DMS153 treated with DMSO at 0.1 percent for 48 hours (cell line): ENCODE results near the gene MCM5.
"Not testable (repeated sequence)": the region's sequence is repeated elsewhere in the genome, so short reads cannot be mapped to it uniquely, and the experiment has no call there.

ENCODE experiments used
- DNase-seq: peaks from one replicate; lab custom pipeline; 2025; ENCODE audit not compliant: unreplicated experiment; lab: John Stamatoyannopoulos, UW

Gene MCM5

DNA sequence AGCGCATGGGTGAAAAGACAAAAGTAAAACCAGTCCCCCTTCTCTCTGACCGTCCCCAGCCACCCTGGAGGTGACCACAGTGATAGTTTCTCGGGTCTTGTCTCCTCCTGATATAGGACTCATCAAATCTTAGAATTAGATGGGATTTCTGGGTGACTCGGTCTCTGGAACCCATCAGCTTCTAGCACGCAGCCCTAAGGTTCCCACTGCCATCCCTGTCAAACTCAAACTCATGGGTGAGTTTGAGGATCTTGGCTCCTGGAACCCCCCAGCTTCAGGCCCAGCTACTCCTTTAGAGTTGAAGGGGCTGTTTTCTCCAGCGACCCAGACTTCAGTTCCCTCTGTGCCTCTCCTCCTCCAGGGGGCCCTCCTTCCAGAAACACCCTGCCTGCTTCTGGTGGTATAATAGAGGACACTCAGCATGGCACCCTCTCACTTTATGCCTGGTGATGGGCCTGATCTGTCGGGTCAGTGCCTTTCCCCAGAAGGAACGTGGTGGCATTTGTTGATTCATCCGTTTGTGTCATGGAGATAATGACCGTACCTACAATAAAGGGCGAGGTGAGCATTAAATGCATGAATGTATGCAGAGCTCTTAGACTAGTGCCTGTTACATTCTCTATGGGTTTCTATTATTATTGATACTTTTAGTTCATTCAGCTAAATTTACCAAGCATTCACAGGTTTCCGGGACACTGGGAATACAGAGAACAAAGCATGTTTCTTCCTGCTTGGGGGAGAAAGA lies 31.7 kb downstream of the MCM5 start:
- no peak for DNase-seq

DNA sequence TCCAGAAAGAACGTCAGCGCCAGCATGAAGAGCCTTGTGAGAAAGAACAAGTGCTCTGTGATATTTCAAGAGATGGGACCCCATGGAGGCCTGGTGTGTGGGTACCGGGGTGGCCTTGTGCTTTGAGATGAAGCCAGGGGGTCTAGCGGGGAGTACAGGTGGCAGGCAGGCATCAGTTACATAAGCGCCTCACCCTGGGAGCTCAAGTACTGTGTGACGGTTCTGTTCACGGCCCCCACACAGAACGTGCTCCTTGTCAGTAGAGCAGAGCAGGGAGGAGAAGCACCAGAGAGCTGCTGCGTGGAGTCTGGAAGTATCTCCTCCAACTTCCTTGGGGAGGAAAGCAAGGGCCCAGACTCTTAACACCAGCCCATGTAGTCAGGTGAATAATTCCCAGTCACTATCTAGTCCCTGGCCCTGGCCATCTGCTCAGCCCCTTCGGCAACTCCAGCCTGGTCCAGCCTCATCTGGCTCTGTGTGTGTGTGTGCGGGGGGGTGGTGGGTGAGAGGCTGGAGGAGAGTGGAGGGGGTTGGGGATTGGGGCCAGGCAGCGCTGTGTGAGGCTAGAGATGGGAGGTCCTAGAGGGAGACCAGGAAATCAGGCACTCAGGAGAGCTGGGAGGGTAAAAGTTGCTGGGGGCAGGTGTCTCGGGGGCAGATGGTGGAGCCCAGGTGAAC lies 32.4 kb downstream of the MCM5 start:
- DNase-seq, result no peak

DNA sequence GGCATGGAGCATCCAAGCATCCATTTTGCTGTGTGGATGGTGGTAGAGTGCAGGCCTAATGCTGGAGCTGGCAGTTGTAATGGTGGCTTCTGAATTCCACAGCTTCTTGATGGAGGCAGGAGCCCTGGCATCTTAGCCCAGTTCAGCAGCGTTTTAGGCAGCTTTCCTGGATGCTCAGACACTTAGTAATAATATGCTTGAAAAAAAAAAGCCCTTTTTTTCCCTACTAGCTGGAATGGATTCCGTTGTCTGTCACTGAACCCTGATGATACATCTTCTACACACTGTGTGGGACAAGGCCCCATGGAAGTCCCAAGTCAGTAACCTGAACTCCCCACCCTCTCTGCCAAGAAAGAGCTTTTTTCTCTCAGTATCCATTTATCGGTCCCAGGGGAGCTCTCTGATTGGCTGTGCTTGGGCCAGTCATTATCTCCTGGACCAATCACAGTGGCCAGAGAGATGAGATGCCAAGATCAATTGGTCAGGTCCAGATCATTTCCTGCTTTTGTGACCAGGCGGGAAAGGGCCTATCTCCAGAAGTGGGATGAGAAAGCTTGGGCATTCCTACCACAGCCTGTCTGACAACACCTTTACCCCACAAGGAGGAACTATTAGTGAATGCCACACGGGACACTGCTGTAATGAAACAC lies 34.2 kb downstream of the MCM5 start:
- no peak for DNase-seq

DNA sequence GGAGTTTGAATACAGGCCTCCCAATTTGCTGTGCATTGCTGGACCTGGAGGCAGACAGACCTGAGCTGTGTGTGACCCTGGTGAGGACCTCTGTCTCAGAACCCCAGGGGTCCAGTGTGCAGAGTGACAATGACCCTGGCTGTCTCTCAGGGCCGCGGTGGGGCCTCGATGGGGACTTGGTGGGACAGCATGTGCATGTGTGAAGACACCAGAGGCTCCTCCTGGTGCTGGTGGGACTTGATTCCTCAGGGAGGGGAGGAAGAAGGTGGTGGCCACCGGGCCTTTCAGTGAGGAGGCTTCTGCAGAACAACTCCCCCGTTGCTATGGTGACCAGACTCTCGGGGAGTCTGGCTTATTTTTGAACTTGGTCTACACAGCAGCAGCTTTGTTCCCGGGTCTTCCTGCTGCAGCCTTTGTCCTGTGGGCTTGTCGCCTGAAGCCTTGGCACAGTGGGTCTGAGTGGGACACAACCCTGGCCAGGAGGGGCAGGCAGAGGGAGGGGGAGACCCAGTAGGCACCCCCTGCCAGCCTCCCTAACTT lies 35.3 kb downstream of the MCM5 start:
- no peak for DNase-seq

DNA sequence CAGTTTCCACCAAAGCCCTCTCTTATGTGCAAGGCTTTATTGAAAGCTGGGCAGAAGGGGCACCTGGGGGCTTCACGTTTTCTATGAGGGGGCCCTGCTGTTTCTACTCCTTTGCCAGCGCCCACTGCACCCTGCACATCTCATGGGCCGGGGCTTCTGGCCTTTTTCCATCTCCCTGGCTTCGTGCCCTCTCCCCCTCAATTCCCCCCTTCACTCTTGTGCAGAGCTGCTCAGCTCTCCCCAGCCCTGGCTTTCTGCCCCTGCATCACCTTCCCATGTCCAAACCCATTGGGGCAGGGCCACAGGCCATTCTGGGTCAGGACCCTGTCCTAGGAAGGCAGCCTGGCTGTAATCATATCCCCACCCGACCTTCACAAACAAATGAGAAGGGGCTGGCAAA lies 36.5 kb downstream of the MCM5 start:
- no peak for DNase-seq

DNA sequence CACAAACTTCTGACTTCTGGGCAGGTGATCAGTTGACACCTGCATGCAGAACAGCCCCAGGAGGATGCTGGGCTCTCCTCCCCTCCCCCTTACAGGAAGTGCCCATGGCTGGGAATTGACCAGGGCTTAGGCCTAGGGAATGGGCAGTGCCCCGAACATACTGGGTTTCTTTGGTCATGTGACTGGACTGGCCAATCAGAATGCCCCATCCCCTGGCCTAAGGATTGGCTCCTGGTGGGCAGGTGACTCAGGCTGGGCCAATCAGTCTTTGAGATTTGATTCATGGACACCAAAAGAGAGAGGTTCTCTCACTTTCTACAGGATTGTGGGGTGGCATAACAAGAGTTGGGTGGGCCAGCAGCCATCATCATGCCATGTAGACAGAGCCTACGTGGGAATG lies 37.1 kb downstream of the MCM5 start:
- DNase-seq, result no peak

DNA sequence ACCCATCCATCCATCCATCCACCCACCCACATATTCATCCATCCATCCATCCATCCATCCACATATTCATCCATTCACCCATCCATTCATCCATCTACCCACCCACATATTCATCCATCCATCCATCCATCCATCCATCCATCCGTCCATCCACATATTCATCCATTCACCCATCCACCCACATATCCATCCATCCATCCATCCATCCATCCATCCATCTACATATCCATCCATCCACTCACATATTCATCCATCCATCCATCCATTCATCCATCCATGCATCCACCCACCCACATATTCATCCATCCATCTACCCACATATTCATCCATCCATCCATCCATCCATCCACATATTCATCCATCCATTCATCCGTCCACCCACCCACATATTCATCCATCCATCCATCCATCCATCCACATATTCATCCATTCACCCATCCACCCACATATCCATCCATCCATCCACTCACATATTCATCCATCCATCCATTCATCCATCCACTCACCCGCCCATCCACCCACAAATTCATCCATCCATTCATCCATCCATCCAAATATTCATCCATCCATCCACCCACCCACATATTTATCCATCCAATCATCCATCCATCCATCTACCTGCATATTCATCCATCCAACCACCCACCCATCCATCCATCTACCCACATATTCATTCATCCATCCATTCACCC lies 38.9 kb downstream of the MCM5 start:
- DNase-seq, result not testable (repeated sequence)

DNA sequence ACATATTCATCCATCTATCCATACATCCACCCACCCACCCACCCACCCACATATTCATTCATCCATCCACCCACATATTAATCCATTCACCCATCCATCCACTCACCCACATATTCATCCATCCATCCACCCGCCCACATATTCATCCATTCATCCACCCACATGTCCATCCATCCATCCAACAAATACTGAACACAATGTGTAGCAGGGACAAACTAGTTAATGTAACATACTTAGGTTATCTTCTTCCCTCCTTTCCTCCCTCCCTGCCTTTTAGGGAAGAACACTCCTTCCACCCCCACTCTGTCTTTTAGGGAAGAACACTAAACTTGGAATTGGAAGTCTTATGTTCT lies 39.4 kb downstream of the MCM5 start:
- DNase-seq, result no peak

DNA sequence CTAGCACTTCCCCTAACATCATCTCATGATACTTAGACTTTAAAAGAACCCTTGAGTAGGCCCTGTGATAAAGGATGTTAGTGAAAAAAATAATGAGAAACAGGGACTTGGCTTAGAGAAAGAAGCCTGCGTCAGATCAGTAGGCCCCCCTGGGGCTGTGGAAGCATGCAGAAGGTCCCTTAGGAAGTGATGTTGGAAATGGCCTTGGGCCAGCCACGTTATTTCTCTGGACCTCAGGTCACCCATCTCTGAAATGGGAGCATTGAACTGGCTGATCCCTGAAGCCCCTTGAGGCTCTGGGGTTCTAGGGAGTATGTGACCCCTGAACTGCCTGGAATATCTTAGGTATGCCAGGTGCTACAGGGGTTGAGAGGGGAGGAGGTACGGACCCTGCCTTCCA lies 40.2 kb downstream of the MCM5 start:
- no peak for DNase-seq

DNA sequence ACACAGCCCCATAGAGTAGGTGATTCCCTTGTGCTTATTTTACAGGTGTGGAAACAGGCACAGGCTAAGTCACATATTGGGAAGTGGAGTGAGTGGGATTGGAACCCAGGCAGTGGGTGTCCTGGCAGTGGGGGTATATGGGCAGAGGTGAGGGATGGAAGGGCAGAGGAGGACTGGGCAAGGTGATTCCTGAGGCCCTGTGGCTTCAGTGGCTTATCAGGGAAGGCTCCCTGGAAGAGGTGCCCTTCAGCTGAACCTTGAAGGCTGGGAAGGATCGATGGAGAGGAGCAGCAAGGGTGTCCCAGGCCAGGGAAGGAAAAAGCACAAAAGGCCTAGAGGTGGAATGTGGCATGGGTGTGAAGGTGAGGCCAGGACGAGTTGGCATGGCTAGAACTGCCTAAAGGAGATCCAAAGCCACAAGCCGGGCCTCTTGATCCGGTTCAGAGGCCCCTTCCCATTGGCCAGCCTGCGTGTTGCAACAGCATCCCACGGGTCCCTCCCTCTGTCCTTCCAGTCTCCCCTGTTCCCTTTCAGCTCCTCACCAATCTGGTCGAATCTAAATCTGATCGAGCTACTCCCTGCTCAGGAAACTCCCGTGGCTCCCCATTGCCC lies 41.7 kb downstream of the MCM5 start:
- DNase-seq, result no peak

DNA sequence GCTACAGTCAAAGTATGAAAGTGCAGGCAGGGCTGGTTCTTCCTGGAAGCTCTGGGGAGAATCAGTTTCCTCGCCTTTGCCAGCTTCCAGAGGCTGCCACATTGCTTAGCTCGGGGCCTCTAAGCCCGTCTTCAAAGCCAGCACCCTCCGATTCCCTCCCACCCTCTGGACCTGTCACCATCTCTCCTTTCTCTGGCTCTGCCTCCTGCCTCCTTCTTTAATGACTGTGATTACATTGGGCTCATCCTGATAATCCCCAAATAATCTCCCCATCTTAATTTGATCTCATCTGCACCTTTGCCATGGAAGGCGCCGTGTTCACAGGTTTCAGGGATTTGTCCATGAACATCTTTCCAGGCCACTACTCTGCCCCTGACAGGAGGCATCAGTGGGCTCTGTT lies 42.5 kb downstream of the MCM5 start:
- DNase-seq, result no peak

DNA sequence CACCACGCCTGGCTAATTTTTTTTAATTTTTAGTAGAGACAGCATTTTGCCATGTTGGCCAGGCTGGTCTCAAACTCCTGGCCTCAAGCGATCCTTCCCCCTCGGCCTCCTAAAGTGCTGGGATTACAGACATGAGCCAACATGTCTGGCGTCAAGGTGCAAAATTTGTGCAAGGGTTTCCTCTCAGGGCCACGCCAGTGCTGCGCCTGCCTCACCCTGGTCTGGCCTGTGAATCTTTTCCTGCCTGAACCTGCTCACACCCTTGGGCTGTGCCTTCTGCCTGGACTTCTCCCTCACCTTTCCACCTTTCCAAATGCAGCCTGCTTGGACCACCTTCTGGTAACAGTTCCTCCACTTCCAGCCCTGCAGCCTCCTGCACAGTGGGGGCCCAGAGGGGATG lies 43.4 kb downstream of the MCM5 start:
- DNase-seq, result no peak

DNA sequence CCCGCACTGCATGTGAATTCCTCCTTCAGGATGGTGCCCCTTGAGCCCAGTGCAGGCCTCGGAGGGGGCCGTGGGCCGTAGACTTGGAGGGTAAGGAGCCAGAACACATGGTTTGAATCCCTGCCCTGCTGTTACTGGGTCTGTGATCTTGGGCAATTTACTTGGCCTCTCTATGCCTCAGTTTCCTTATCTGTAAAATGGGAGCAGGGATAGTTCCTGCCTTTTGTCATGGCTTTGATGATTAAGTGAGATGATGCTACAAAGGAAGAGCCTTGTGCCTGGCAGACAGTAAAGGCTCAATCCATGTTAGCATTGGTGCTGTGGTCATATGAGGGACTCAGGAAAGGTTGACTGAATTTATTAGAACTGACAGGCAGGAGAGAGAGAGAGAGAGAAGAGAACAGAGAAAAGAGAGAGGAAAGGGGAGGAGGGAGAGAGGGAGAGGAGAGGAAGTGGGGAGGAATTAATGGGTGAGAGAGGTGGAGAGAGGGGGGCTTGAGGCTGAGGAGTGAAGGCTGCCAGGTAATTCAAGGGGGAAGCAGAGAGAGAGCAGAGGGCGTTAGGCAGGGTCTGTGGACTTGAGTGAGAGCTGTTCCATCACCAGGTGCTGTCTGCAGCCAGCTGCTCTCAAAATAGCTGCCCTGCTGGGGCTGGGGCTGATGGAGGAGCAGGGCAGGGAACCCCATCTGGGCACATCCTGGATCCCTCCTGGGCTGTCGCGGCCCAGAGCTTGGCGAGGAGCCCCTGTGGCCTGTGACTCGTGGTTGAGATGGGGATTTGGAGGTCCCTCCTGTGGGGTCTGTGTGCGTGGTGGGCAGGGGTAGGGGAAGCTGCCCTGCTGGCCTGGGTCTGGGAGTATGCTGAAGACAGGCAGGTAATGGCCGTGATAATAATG lies 44.1 kb downstream of the MCM5 start:
- no peak for DNase-seq

DNA sequence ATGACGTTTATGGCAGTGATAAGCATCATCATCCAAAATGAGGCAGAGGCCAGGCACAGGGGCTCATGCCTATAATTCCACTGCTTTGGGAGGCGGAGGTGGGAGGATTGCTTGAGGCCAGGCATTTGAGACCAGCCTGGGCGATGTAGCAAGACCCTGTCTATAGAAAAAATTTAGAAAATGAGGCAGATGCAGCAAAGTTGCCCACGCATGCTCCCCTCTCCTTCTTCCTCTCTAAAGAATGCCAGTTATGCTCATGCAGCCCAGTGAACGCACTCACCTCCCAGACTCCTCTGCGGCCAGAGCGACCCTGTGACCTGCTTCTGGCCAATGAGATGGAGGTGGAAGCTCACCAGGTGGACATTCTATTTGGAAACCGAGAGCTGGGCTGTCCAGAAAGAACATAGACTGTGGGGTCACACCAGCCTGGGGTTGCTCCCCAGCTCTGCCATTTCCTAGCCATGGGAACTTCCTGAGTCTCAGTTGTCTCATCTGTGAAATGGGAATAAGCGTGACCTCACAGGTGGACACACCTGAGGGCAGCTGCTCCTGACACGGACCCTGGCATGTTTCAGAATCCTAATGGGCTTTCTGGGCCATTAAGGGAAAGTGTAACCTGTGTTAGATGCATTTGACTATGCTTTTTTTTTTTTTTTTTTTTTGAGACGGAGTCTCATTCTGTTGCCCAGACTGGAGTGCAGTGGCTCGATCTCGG lies 44.9 kb downstream of the MCM5 start:
- no peak for DNase-seq

DNA sequence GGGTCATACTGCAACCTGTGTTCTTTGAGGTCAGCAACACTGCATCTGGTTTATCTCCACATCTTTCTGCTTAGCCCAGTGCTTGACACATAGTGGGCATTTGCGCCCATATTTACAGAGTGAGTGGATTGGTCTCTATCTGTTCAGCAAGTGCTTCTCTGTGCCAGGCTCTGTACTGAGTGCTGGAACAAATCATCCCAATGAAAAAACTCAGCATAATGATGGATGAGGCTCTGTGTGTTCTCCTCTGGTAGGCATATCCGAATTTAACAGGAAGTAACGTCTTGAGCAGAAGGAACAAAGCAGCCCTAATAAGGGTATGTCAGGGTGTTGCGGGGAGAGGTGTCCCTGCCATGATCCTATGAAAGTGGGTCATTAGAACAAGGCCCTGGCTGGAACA lies 46.0 kb downstream of the MCM5 start:
- DNase-seq, result no peak

DNA sequence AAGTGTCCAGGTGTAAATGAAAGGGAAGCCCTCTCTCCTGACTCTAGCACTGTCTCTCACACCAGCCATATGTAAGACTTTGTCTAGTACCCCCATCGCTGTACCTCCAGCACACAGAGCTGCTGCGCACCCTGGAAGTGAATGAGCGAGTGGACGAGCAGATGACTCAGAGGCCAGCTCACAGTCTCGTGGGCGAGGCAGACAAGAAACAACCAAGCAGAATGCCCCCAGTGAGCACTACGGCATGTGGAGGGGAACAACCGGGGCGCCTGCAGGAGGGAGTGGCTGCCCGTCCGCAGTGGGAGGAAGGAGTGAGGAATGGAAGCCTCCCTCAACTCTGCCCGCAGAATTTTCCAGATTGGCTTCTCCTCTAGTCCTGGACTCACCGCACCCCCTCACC lies 46.4 kb downstream of the MCM5 start:
- no peak for DNase-seq

DNA sequence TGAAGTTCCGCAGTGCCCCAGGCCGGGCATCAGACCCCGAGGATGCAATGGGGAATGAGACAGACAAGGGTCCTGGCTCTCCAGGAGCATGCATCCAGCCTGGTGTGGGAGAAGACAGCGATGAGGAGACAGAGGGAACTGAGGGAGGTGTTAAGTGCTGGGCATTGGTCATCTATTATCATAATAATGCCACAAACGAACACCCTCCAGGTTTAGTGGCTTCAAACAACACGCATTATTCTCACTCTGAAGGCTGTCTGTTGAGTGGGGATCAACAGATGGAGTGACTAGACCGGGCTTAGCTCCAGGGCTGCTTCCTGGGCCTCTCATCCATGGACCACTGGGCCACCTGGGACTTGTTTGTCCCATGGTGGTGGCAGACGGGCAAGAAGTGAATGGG lies 48.6 kb downstream of the MCM5 start:
- DNase-seq, result no peak

DNA sequence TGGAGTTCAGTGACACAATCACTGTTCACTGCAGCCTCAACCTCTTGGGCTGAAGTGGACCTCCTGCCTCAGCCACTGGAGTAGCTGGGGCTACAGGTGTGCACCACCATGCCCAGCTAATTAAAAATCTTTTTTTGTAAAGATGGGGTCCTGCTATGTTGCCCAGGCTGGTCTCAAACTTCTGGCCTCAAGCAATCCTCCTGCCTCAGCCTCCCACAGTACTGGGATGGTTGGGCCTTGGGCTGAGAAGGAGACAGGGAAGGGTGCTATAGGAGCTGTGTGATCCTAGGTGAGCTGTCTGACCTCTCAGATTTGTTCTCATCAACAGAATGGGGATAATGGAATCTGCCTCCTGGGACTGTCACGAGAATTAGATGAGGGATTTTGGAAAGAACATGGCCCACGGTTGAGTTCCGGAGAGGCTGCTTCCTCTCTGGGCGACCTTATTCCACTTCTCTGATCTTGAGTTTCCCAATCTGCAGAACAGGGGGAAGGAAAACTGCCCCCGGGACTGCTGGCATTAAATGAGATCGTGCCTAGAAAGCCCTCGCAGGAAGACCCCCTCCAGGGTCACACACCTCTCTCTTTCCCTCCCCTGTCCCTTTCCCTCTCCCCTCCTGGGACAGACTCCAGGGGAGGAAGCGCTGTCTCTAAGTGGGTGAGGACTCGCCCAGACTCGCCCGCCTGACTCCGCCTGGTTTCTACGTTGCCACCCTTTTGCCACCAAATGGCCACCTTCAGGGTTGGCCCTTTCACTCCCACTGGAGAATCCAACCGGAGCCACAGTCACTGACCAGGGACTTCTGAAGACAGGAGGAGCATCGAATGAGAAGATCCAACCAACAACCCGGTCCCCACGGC lies 50.1 kb downstream of the MCM5 start:
- no peak for DNase-seq
